Mesothelial cell of epicardium (in vitro differentiated cells): Measurements from ENCODE around the gene WWOX. TPM values are rescaled to one million over a fixed set of nuclear protein-coding genes. Genes with fewer than 3 reads are reported as not detected.

Source experiments
- DNase-seq, 2 experiments: peaks; one replicate each; pipeline ENCODE4 v3.0.0; 2021; ENCODE audit warnings: low spot score in 2 of 2; ENCODE audit not compliant: unreplicated experiment in 2 of 2
- H3K27ac Mint-ChIP-seq: 2 replicates; pipeline ENCODE4 v1.8.0; 2021; ENCODE audit warnings: mixed read lengths
- H3K27me3 Mint-ChIP-seq: 2 replicates; pipeline ENCODE4 v1.8.0; 2021; ENCODE audit warnings: low read depth, mixed read lengths
- H3K36me3 Mint-ChIP-seq: 2 replicates; pipeline ENCODE4 v1.8.0; 2021; ENCODE audit warnings: mixed read lengths
- H3K4me1 Mint-ChIP-seq: 2 replicates; pipeline ENCODE4 v1.8.0; 2021; ENCODE audit warnings: mixed read lengths
- H3K4me3 Mint-ChIP-seq: 2 replicates; pipeline ENCODE4 v1.8.0; 2021; ENCODE audit warnings: mild to moderate bottlenecking, moderate library complexity, mixed read lengths
- H3K9me3 Mint-ChIP-seq: 2 replicates; pipeline ENCODE4 v1.8.0; 2021; ENCODE audit warnings: mixed read lengths
- total RNA-seq: library from RNA; stranded (reverse); gene quantifications from 3 replicates; pipeline ENCODE4 v1.2.1, GENCODE V29; 2021
- TF ChIP-seq, protein P1 (sequence below): fragments of 200-600 bp; sonication (generic); IDR thresholded peaks from one replicate; pipeline ENCODE4 v1.5.0; 2021; ENCODE audit warnings: antibody characterized with exemption; ENCODE audit not compliant: unreplicated experiment

WWOX gene
- total RNA-seq, 1 donor from 2014 or later = 29.7 TPM

DNA sequence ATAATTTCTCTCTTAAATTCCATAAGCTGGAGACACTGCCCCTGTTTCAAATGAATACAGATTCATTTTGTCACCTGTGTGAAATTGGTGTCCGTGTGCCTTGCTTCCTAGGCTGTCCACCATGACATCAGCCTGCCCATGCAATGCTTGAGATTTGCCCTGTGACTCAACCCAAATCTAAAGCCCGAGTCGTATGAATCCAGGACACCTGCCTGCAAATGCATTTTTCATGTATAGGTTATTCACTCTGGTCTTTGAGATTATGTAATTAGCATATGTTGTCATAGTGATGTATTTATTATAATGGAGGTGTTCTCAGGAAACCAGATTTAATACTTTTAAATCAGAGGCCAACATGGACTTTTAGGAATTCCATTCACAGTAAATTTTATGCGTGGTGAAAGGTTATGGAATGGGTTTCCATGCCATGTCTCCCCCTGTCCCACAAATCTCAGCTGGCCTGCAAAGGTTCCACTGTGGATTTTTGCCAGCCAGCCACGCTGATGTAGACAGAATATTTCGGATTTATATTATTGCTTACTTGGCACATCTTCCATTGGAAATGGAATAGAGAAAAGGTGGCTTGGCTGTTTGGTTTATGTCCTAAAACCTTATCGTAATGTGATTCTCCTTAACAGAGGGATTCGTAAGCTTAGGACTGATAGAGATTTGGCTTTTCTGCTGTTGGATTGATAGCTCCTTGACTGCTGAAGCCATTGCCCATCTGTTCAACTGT, 551.1 kb downstream of the WWOX start:
- Mint-ChIP-seq H3K9me3 (peaks cover 4% of the 10 kb centered on the region), H3K27me3 (no peaks in the 10 kb centered on the region), H3K4me1 (peaks cover 10% of the 10 kb centered on the region), H3K4me3 (no peak overlapping the region), H3K27ac (no peak overlapping the region), H3K36me3 (no peaks in the 10 kb centered on the region)
- TF ChIP-seq, protein P1, sequence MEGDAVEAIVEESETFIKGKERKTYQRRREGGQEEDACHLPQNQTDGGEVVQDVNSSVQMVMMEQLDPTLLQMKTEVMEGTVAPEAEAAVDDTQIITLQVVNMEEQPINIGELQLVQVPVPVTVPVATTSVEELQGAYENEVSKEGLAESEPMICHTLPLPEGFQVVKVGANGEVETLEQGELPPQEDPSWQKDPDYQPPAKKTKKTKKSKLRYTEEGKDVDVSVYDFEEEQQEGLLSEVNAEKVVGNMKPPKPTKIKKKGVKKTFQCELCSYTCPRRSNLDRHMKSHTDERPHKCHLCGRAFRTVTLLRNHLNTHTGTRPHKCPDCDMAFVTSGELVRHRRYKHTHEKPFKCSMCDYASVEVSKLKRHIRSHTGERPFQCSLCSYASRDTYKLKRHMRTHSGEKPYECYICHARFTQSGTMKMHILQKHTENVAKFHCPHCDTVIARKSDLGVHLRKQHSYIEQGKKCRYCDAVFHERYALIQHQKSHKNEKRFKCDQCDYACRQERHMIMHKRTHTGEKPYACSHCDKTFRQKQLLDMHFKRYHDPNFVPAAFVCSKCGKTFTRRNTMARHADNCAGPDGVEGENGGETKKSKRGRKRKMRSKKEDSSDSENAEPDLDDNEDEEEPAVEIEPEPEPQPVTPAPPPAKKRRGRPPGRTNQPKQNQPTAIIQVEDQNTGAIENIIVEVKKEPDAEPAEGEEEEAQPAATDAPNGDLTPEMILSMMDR = no peak
- no peak for DNase-seq

DNA sequence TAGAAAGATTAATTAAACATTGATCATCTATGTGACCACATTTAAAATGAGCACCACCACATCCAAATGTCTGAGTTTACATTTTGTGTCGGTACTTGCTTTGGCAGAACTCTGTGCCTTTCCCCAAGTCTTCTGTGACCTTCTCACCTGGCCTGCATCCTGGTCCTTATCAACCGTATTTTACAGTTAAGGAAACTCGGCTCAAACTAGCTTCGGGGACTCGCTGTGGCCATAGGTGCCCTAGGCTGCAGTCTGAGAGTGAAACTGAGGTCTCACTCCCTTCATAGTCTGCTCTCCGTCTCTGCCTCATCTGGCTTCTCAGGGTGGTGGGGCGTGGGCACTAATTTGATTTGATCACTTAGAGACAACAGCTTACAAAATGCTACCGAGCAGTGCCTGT, 555.5 kb downstream of the WWOX start:
- Mint-ChIP-seq H3K27ac (no peak overlapping the region), H3K36me3 (no peaks in the 10 kb centered on the region), H3K9me3 (no peaks in the 10 kb centered on the region), H3K4me3 (no peak overlapping the region), H3K4me1 (peaks cover 22% of the 10 kb centered on the region), H3K27me3 (no peaks in the 10 kb centered on the region)
- no peak for DNase-seq
- TF ChIP-seq, protein P1 = no peak

DNA sequence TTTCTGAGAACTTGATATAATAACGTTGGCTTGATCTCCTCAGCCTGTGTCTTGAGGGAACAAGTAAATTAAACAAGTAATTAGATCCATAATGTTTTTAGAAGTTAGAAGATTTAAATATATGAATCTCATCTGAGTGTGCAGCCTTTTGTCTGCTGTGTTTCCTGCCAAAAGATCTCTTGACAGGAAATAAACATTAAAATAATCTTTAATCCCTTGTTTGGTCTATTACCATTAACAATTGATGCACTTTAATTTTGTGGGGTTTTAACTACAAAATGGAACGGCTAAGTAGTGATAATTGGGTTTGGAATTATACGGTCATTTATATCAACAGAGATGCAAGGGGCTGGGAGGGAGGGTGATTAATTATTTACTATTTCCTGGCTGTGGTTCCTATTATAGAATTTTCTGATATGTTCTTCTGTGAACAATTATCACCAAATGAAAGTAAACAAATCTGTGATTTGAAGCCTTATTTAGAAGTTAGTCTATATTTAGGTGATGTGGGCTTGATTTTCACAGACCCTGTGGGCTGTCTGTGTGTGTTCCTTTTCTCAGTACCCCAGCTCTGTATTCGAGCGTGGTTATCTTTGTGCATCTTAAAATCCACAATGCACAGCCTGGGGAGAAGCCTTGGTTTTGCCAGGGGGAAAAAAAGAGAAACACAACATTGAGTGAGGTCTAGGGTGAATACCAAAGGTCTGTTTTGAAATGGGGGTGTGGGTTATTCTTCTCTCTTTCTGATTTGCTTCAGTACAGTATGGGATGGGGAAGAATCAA, 556.1 kb downstream of the WWOX start:
- Mint-ChIP-seq H3K27me3 (no peaks in the 10 kb centered on the region), H3K36me3 (no peaks in the 10 kb centered on the region), H3K4me1 (peaks cover 25% of the 10 kb centered on the region), H3K9me3 (no peaks in the 10 kb centered on the region), H3K4me3 (no peak overlapping the region), H3K27ac (no peak overlapping the region)
- no peak for DNase-seq
- TF ChIP-seq, protein P1 = no peak

DNA sequence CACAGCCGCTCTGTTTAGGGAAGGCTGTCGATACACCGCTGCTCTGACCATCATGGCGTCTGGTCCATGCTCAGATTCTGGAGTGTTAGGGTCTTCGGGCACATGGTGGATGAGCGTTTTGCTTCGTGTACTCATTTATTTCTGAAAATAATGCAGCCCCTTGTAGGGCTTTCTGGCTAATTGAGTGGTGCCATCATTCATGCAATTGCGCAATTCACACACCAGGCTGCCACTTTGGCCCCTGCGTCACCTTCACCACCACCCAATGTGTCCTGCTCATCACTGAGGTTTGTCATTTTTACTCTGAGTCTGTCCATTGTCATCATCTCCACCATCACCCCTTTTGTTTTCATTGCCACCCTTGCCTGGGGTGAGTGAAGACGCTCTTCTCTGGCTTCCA, 557.4 kb downstream of the WWOX start:
- Mint-ChIP-seq H3K27ac (no peak overlapping the region), H3K9me3 (no peaks in the 10 kb centered on the region), H3K27me3 (no peaks in the 10 kb centered on the region), H3K4me1 (peaks cover 25% of the 10 kb centered on the region), H3K4me3 (no peak overlapping the region), H3K36me3 (no peaks in the 10 kb centered on the region)
- TF ChIP-seq, protein P1 = no peak
- DNase-seq = no peak

DNA sequence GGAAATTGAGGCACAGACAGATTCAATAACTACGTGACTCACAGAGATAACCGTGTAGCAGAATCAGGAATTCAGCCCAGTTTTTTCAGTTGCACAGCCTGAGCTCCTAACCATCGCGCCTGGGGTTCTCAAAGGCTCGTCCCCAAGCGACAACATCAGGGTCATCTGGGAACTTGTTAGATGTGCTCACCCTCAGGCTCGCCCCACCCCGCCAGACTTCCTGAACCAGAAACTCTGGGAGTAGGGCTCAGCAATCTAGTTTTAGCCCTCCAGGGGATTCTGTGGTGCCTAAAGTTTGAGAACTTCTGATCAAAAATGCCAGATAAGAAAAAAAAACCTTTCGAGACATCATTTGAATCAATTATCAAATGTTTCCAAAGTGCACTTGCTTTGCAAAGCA, 559.8 kb downstream of the WWOX start:
- Mint-ChIP-seq H3K9me3 (no peaks in the 10 kb centered on the region), H3K4me1 (peaks cover 25% of the 10 kb centered on the region), H3K27me3 (no peaks in the 10 kb centered on the region), H3K4me3 (no peak overlapping the region), H3K36me3 (no peaks in the 10 kb centered on the region), H3K27ac (no peak overlapping the region)
- DNase-seq = no peak
- TF ChIP-seq, protein P1 = no peak
